GM12878 (cell line): Measurements from ENCODE around the gene PKDREJ.

Source experiments
- ASH2L ChIP-seq: fragments of 300-600, 200-600 bp; sonication (generic); IDR thresholded peaks from 2 replicates; pipeline ENCODE4 v1.6.1; 2017; ENCODE audit warnings: low read depth, mild to moderate bottlenecking, borderline replicate concordance
- BRCA1 ChIP-seq: IDR thresholded peaks from 2 replicates; pipeline ENCODE4 v1.6.1; 2011; ENCODE audit warnings: low read depth, low read length, improper control_type of control experiment
- CREB1 ChIP-seq: IDR thresholded peaks from 2 replicates; pipeline ENCODE4 v1.6.1; 2012; ENCODE audit warnings: low read depth, mild to moderate bottlenecking, inconsistent platforms
- CREM ChIP-seq: IDR thresholded peaks from 2 replicates; pipeline ENCODE4 v1.6.1; 2014; ENCODE audit warnings: antibody characterized with exemption, low read depth
- CTCF ChIP-seq, 3 experiments: IDR thresholded peaks in 2 of 3; conservative IDR thresholded peaks in 1 of 3; 2 replicates each; pipeline ENCODE4 v1.5.1; 2011; ENCODE audit warnings: low read depth in 3 of 3, low read length in 3 of 3, mild to moderate bottlenecking in 3 of 3, control low read depth in 2 of 3, moderate library complexity in 2 of 3, inconsistent platforms in 1 of 3, mixed read lengths in 1 of 3; ENCODE audit not compliant: control insufficient read depth in 2 of 3, insufficient read depth in 1 of 3; ENCODE audit errors: extremely low read depth in 1 of 3
- EP300 ChIP-seq, 2 experiments: fragments of 150-350 bp in 1 of 2; IDR thresholded peaks; 2 replicates each; pipeline ENCODE4 v1.6.1; 2011 to 2012; ENCODE audit warnings: low read depth in 2 of 2, low read length in 2 of 2, borderline replicate concordance in 1 of 2, improper control_type of control experiment in 1 of 2, inconsistent platforms in 1 of 2; ENCODE audit not compliant: control insufficient read depth in 1 of 2
- KDM1A ChIP-seq: fragments of 200-600 bp; sonication (generic); IDR thresholded peaks from 2 replicates; pipeline ENCODE4 v1.6.1; 2016; ENCODE audit warnings: borderline replicate concordance
- MAX ChIP-seq: IDR thresholded peaks from 2 replicates; pipeline ENCODE4 v1.6.1; 2012; ENCODE audit warnings: low read depth, low read length, improper control_type of control experiment
- POLR2A ChIP-seq: IDR thresholded peaks from 2 replicates; pipeline ENCODE4 v1.6.1; 2011; ENCODE audit warnings: low read depth, mild to moderate bottlenecking, low read length
- POLR2AphosphoS2 ChIP-seq: IDR thresholded peaks from 2 replicates; pipeline ENCODE4 v1.6.1; 2011; ENCODE audit warnings: low read depth, mild to moderate bottlenecking, low read length, improper control_type of control experiment, moderate library complexity
- RBBP5 ChIP-seq: fragments of 200-600 bp; sonication (generic); conservative IDR thresholded peaks from 2 replicates; pipeline ENCODE4 v1.6.1; 2016
- USF1 ChIP-seq: IDR thresholded peaks from 2 replicates; pipeline ENCODE4 v1.6.1; 2011; ENCODE audit warnings: borderline replicate concordance, low read depth, mild to moderate bottlenecking, moderate library complexity, mixed read lengths, low read length; ENCODE audit not compliant: insufficient read depth; ENCODE audit errors: extremely low read length
- YY1 ChIP-seq: IDR thresholded peaks from 2 replicates; pipeline ENCODE4 v1.6.1; 2011; ENCODE audit warnings: low read depth, mild to moderate bottlenecking, low read length

GRCh38 chr22:46288846-46289243, 25.7 kb upstream of the PKDREJ start:
- no peak for TF ChIP-seq MAX
- TF ChIP-seq EP300 (IDR thresholded peaks at IDR 0.05; ENCODE audit: borderline replicate concordance in 1 of 2, control insufficient read depth in 1 of 2, low read depth in 2 of 2, low read length in 2 of 2) = no peak
- no peak for TF ChIP-seq KDM1A
- no peak for TF ChIP-seq CTCF (IDR thresholded peaks at IDR 0.05 in 2 of 3, conservative IDR thresholded peaks at IDR 0.05 in 1 of 3; ENCODE audit: control insufficient read depth in 2 of 3, extremely low read depth in 1 of 3, insufficient read depth in 1 of 3, low read depth in 3 of 3, low read length in 3 of 3)
- no peak for TF ChIP-seq RBBP5
- TF ChIP-seq CREM = no peak
- no peak for TF ChIP-seq CREB1
- TF ChIP-seq YY1 = no peak
- TF ChIP-seq POLR2AphosphoS2 = no peak
- TF ChIP-seq USF1 = no peak
- no peak for TF ChIP-seq ASH2L
- no peak for TF ChIP-seq POLR2A
- TF ChIP-seq BRCA1 = no peak
